ENCODE results near the gene ZNF646.

DNA sequence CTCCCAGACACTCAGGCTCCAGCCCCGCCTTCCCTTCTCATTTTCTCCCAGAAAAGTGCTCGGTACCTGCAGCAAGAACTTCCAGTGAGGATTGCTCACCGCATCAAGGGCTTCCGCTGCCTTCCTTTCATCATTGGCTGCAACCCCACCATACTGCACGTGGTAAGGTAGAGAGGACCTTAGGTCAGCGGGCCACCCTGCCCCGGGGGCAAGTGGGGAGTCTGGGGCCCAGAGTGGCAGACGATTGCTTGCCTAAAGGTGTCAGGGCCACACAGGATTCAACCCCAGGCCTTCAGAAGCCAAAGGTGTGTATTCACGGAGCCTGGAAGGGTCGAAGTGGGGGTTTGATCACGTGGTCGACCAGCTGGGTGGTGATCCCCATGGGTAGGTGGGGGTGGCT, 35.4 kb downstream of the ZNF646 start:
- TF ChIP-seq CTCF (IDR thresholded peaks at IDR 0.05; ENCODE audit: low read depth, low read length, missing input control) (no peak), RAD21 (IDR thresholded peaks at IDR 0.05) (no peak), HNF4A (conservative IDR thresholded peaks at IDR 0.05) (no peak), JUND (IDR thresholded peaks at IDR 0.05) (no peak), GABPA (IDR thresholded peaks at IDR 0.05 in 1 of 2, conservative IDR thresholded peaks at IDR 0.05 in 1 of 2) (no peak), HNF4G (IDR thresholded peaks at IDR 0.05) (no peak), EGR1 (IDR thresholded peaks at IDR 0.05; ENCODE audit: low read depth in 2 of 2) (no peak)

All from liver (tissue), 3 donors.